B cell (primary cell): ENCODE measurements around the gene PPP3R1. TPM values are rescaled to one million over a fixed set of nuclear protein-coding genes. Genes with fewer than 3 reads are reported as not detected.
A peak's percentile ranks its signal among the peaks of the same experiment; 100 is the strongest.

Experiments used
- ATAC-seq: fragments of 200-7000 bp; cut with Tn5 transposase; one replicate; pipeline ENCODE4 v1.10.0; 2021; ENCODE audit warnings: low read depth, mild to moderate bottlenecking, moderate number of reproducible peaks, moderate library complexity
- CTCF ChIA-PET: fragments of 350-600 bp; sonication (Branson Sonifier 250); formaldehyde crosslinking; loops from one replicate; lab custom pipeline; 2021; ENCODE audit warnings: antibody characterized with exemption, inconsistent platforms; lab: Charles Lee
- POLR2A ChIA-PET: fragments of 350-600 bp; sonication (Branson Sonifier 250); formaldehyde crosslinking; loops from one replicate; lab custom pipeline; 2021; ENCODE audit warnings: antibody characterized with exemption; lab: Charles Lee
- DNase-seq: peaks from one replicate; pipeline ENCODE4 v3.0.0; 2013
- H2AFZ ChIP-seq: 2 replicates; pipeline ENCODE4 v1.6.1; 2012; ENCODE audit warnings: mild to moderate bottlenecking, low read depth, low read length; ENCODE audit not compliant: insufficient read depth, poor library complexity, severe bottlenecking
- H3K27ac ChIP-seq, 2 donors: 1 replicate in 1 of 2; 2 replicates in 1 of 2; pipeline ENCODE4 v1.5.1; 2012 to 2013; ENCODE audit warnings: low read length in 2 of 2, mild to moderate bottlenecking in 2 of 2, moderate library complexity in 1 of 2
- H3K27me3 ChIP-seq, 4 experiments: fragments of 200-600 bp in 1 of 4; sonication (generic) in 1 of 4; replicated peaks in 1 of 4; 1 replicate in 2 of 4; 2 replicates in 2 of 4; pipeline versions ENCODE4 v1.6.1 to v1.7.0; 2013 to 2016; ENCODE audit warnings: low read length in 3 of 4, mild to moderate bottlenecking in 2 of 4, mixed read lengths in 1 of 4, moderate library complexity in 1 of 4; ENCODE audit not compliant: insufficient read depth in 4 of 4, control insufficient read depth in 3 of 4; ENCODE audit errors: control extremely low read depth in 1 of 4
- H3K36me3 ChIP-seq, 2 experiments: replicated peaks in 1 of 2; 1 replicate in 1 of 2; 2 replicates in 1 of 2; pipeline versions ENCODE4 v1.6.1 to v1.7.1; 2013; ENCODE audit warnings: low read length in 1 of 2; ENCODE audit not compliant: insufficient read depth in 2 of 2, control insufficient read depth in 1 of 2; ENCODE audit errors: control extremely low read depth in 1 of 2, extremely low read depth in 1 of 2
- H3K4me1 ChIP-seq, 2 donors: fragments of 200-600 bp in 1 of 2; sonication (generic) in 1 of 2; 1 replicate in 1 of 2; 2 replicates in 1 of 2; pipeline versions ENCODE4 v1.5.1 to v1.6.1; 2013 to 2017; ENCODE audit warnings: low read length in 2 of 2; ENCODE audit not compliant: control insufficient read depth in 2 of 2, insufficient read depth in 2 of 2
- H3K4me2 ChIP-seq: replicated peaks from 2 replicates; pipeline ENCODE3; 2012; ENCODE audit warnings: mild to moderate bottlenecking, low read depth, low read length; ENCODE audit not compliant: poor library complexity, severe bottlenecking
- H3K4me3 ChIP-seq, 5 experiments: fragments of 200-600 bp in 1 of 5; sonication (generic) in 1 of 5; 1 replicate in 3 of 5; 2 replicates in 2 of 5; pipeline versions ENCODE4 v1.5.1 to v1.7.0; 2011 to 2016; ENCODE audit warnings: low read length in 4 of 5, mild to moderate bottlenecking in 4 of 5, low read depth in 2 of 5, control low read depth in 1 of 5, moderate library complexity in 1 of 5; ENCODE audit not compliant: insufficient read depth in 1 of 5; ENCODE audit errors: control extremely low read depth in 1 of 5, extremely low read depth in 1 of 5
- H3K79me2 ChIP-seq: fragments of 200-600 bp; sonication (generic); one replicate; pipeline ENCODE4 v1.6.0; 2016; ENCODE audit warnings: low read length; ENCODE audit not compliant: control insufficient read depth, insufficient read depth
- H3K9ac ChIP-seq: fragments of 200-600 bp; sonication (generic); 2 replicates; pipeline ENCODE4 v1.6.1; 2017; ENCODE audit warnings: mild to moderate bottlenecking, low read length, moderate library complexity
- H3K9me3 ChIP-seq, 3 donors: one replicate each; pipeline versions ENCODE4 v1.6.1 to v1.7.1; 2013; ENCODE audit warnings: low read length in 2 of 3; ENCODE audit not compliant: control insufficient read depth in 2 of 3, insufficient read depth in 1 of 3; ENCODE audit errors: control extremely low read depth in 1 of 3
- H4K20me1 ChIP-seq: 2 replicates; pipeline ENCODE4 v1.6.0; 2012; ENCODE audit warnings: mild to moderate bottlenecking, low read length; ENCODE audit not compliant: insufficient read depth, control insufficient read depth, poor library complexity, severe bottlenecking
- H3K27ac Mint-ChIP-seq: one replicate; pipeline ENCODE4 v1.8.0; 2021; ENCODE audit warnings: mixed read lengths
- H3K27me3 Mint-ChIP-seq: one replicate; pipeline ENCODE4 v1.8.0; 2021; ENCODE audit warnings: mixed read lengths
- H3K4me1 Mint-ChIP-seq: one replicate; pipeline ENCODE4 v1.8.0; 2021; ENCODE audit warnings: mixed read lengths
- H3K4me3 Mint-ChIP-seq: one replicate; pipeline ENCODE4 v1.8.0; 2021; ENCODE audit warnings: mixed read lengths
- H3K9me3 Mint-ChIP-seq: one replicate; pipeline ENCODE4 v1.8.0; 2022; ENCODE audit warnings: mixed read lengths; ENCODE audit not compliant: insufficient read depth
- CTCF ChIP-seq: fragments of 200-600 bp; IDR thresholded peaks from one replicate; pipeline ENCODE4 v1.8.0; 2022; ENCODE audit warnings: antibody characterized with exemption, mild to moderate bottlenecking
- EZH2 ChIP-seq: IDR thresholded peaks from 2 replicates; pipeline ENCODE4 v1.6.1; 2012; ENCODE audit warnings: borderline replicate concordance, low read depth, mild to moderate bottlenecking, moderate library complexity, low read length; ENCODE audit not compliant: insufficient read depth, poor library complexity, severe bottlenecking
- WGBS: methylation state at CpG from one replicate; pipeline ENCODE4 v1.1.5; 2013; ENCODE audit warnings: missing lambda C conversion rate; ENCODE audit not compliant: insufficient coverage; 5-methylcytosine and 5-hydroxymethylcytosine counted together
- intact Hi-C: fragments of 100-400 bp; cut with micrococcal nuclease; formaldehyde crosslinking; loops from one replicate; pipeline ENCODE4 v1.10.0; 2022
- polyA plus RNA-seq: library from polyadenylated mRNA; depleted of rRNA; stranded (reverse); fragments of >200 nt; gene quantifications from 2 replicates; pipeline ENCODE4 v1.2.3, GENCODE V29; 2012
- total RNA-seq, 2 donors: library from RNA; stranded (reverse); fragments of 120-200 nt in 1 of 2; gene quantifications; 1 replicate in 1 of 2; 2 replicates in 1 of 2; pipeline versions ENCODE4 v1.2.3 to v1.2.4, GENCODE V29; 2013 to 2022

PPP3R1 gene
- total and polyA plus RNA-seq, 2 donors (not counting 1 experiment from before 2014, with no cell fraction given), result 17.9 to 55.6 TPM

- H3K27me3 ChIP-seq, result no peaks in the 10 kb centered on the region
- H3K9me3 ChIP-seq, result no peaks in the 10 kb centered on the region
- POLR2A ChIA-PET, result no interaction called here
- Mint-ChIP-seq H3K27ac (no peak overlapping the region), H3K4me3 (no peak overlapping the region), H3K27me3 (no peaks in the 10 kb centered on the region), H3K9me3 (no peaks in the 10 kb centered on the region), H3K4me1 (peaks cover 55% of the 10 kb centered on the region)
- peaks cover 90% of the 10 kb centered on the region for H3K79me2 ChIP-seq
- H4K20me1 ChIP-seq, result peaks cover 38% of the 10 kb centered on the region
- TF ChIP-seq EZH2 (no peak), CTCF (no peak)
- H3K4me1 ChIP-seq, result peaks cover 3 to 19% of the 10 kb centered on the region in 2 donors
- DNase-seq, result no peak
- intact Hi-C loops, result loop anchor here (5.0 kb wide), 1 partner anchor 167 kb away; no protein-coding TSS in a partner anchor
- no peak overlapping the region for H3K4me2 ChIP-seq
- ATAC-seq, result no peak
- H3K9ac ChIP-seq, result no peak overlapping the region
- no peak overlapping the region for H3K4me3 ChIP-seq
- CTCF ChIA-PET, result interaction anchor here (0.8 to 6.5 kb wide), 19 partner anchors 10 to 306 kb away, joined by 3 to 103 read pairs (median 8); no protein-coding TSS in a partner anchor
- peak overlapping the region in 1 of 2 donors; percentile 25 for H3K27ac ChIP-seq
- H2AFZ ChIP-seq, result no peak overlapping the region
- no peaks in the 10 kb centered on the region for H3K36me3 ChIP-seq
Measured at GRCh38 chr2:68195096-68195495, 57.2 kb downstream of the PPP3R1 start.

GRCh38 chr2:68193787-68194372, 58.5 kb downstream of the PPP3R1 start:
- peaks cover 6 to 16% of the 10 kb centered on the region in 2 donors for H3K4me1 ChIP-seq
- H4K20me1 ChIP-seq, result peaks cover 38% of the 10 kb centered on the region
- DNase-seq (no peak), ATAC-seq (no peak)
- H2AFZ ChIP-seq, result no peak overlapping the region
- no peak overlapping the region for H3K4me3 ChIP-seq
- no peak overlapping the region for H3K4me2 ChIP-seq
- Mint-ChIP-seq H3K4me1 (peaks cover 54% of the 10 kb centered on the region), H3K9me3 (no peaks in the 10 kb centered on the region), H3K27ac (no peak overlapping the region), H3K27me3 (no peaks in the 10 kb centered on the region), H3K4me3 (no peak overlapping the region)
- no peaks in the 10 kb centered on the region for H3K9me3 ChIP-seq
- ChIA-PET CTCF (interaction anchor here (2.3 to 6.5 kb wide), 6 partner anchors 9 to 248 kb away, joined by 11 to 103 read pairs (median 45); no protein-coding TSS in a partner anchor), POLR2A (no interaction called here)
- intact Hi-C loops, result no loop called here
- H3K27me3 ChIP-seq, result no peaks in the 10 kb centered on the region
- 100% methylated on average over 2 of the region's 4 CpGs for WGBS
- H3K27ac ChIP-seq, result peak overlapping the region in 1 of 2 donors; percentile 4
- no peaks in the 10 kb centered on the region for H3K36me3 ChIP-seq
- TF ChIP-seq EZH2 (no peak), CTCF (no peak)
- no peak overlapping the region for H3K9ac ChIP-seq
- peaks cover 84% of the 10 kb centered on the region for H3K79me2 ChIP-seq
